H1 (cell line): ENCODE results near the gene FAM76B. TPM values are rescaled to one million over a fixed set of nuclear protein-coding genes. Genes with fewer than 3 reads are reported as not detected.

Experiments
- polyA plus RNA-seq, 7 experiments: library from polyadenylated mRNA; depleted of rRNA in 3 of 7; stranded (reverse) in 5 of 7; unstranded in 2 of 7; fragments of >200 nt in 5 of 7; fragments of 200-250 nt in 2 of 7; gene quantifications; 1 replicate in 5 of 7; 2 replicates in 1 of 7; 4 replicates in 1 of 7; pipeline versions ENCODE4 v1.2.1 to v1.2.3, GENCODE V29; 2011 to 2013; ENCODE audit warnings: missing spikeins in 2 of 7, mixed read lengths in 2 of 7
- total RNA-seq: library from RNA; stranded (reverse); fragmentation: NEBNext Ultra II Directional; extraction: Animal tissue kit (Norgen Biotek cat#: 25700); gene quantifications from 2 replicates; pipeline ENCODE4 v1.2.1, GENCODE V29; 2021

Gene FAM76B
- total and polyA plus RNA-seq, 2 of the 8 experiments (the other 6 are each of a cell fraction or from before 2014, with no cell fraction given), result 11.0 to 22.3 TPM

Other genes with a start within 250 kb of the FAM76B start
- 71.2 and 72.7 TPM in 2 replicates for gene CEP57, start 716 bp upstream of the FAM76B start, total RNA-seq
- 26.3 and 30.4 TPM in 2 replicates for gene CEP57, start 716 bp upstream of the FAM76B start, polyA plus RNA-seq (2011; rRNA removed)
- 49.2 and 52.9 TPM in 2 replicates for gene MTMR2, start 134.3 kb upstream of the FAM76B start, total RNA-seq
- 16.7 and 17.5 TPM in 2 replicates for gene MTMR2, start 134.3 kb upstream of the FAM76B start, polyA plus RNA-seq (2011; rRNA removed)